Activated CD8-positive, alpha-beta memory T cell treated with anti-CD3 and anti-CD28 coated beads, Interleukin-2, amount 10 ng/mL, durations not matched to agents 7 days and 5 days (primary cell): ENCODE data around the gene LZTR1. TPM values are rescaled to one million over a fixed set of nuclear protein-coding genes. Genes with fewer than 3 reads are reported as not detected.
"Not testable (repeated sequence)": the region's sequence is repeated elsewhere in the genome, so short reads cannot be mapped to it uniquely, and the experiment has no call there.

Experiments
- ATAC-seq: fragments of 150-1000 bp; cut with Tn5 transposase; one replicate; pipeline ENCODE4 v1.10.0; 2021; ENCODE audit warnings: moderate library complexity
- CTCF ChIA-PET: fragments of 350-600 bp; sonication (Branson Sonifier 250); formaldehyde crosslinking; loops from one replicate; lab custom pipeline; 2021; ENCODE audit warnings: antibody characterized with exemption; lab: Charles Lee
- DNase-seq: peaks from one replicate; pipeline ENCODE4 v3.0.0-alpha.2; 2020
- H3K27ac Mint-ChIP-seq: one replicate; pipeline ENCODE4 v1.8.0; 2021; ENCODE audit warnings: mild to moderate bottlenecking, mixed read lengths
- H3K27me3 Mint-ChIP-seq: one replicate; pipeline ENCODE4 v1.8.0; 2021; ENCODE audit warnings: mixed read lengths
- H3K36me3 Mint-ChIP-seq: one replicate; pipeline ENCODE4 v1.8.0; 2021; ENCODE audit warnings: mild to moderate bottlenecking, mixed read lengths
- H3K4me1 Mint-ChIP-seq: one replicate; pipeline ENCODE4 v1.8.0; 2021; ENCODE audit warnings: mixed read lengths
- H3K4me3 Mint-ChIP-seq: one replicate; pipeline ENCODE4 v1.8.0; 2021; ENCODE audit warnings: mild to moderate bottlenecking, moderate library complexity, mixed read lengths
- H3K9me3 Mint-ChIP-seq: one replicate; pipeline ENCODE4 v1.8.0; 2022; ENCODE audit warnings: low read depth, mixed read lengths
- total RNA-seq, 2 experiments: library from RNA; stranded (reverse); gene quantifications; one replicate each; pipeline ENCODE4 v1.2.3, GENCODE V29; 2021

The LZTR1 gene
- total RNA-seq, 2 experiments from 2014 or later, result 69.3 to 78.0 TPM

DNA sequence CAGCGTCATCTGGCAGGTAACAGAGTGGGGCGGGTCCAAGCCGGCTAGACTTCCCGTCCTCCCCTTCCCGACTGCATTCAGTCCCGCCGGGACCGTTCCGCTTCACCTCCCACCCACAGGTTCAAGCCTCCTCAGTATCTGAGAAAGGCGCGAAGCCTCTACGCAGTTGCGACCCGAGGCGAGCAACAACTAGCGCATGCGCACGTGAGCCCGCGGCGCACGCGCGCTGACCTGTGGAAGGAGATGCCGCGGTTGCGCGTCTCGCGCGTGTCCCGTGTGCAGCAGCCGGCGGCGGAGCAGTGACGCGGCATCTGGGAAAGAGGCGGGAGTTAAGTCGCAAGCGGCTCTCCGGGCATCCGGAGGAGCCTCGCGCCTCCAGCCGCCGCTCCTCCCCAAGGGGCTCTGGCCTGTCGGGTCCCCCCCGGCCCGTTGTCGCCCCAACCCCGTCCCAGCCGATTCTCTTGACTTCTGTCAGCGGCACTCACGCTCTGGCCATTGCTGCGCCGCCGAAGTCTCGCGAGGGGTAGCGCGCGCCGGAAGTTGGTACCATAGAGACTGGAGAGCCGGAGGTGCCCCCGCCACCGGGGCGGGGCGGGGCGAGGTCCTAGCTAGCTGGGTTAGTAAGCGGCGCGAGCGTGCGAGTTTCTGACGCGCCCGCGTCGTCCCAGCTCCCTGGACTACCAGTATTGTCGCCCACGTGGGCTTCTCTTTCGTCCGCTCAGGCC, 19.7 kb downstream of the LZTR1 start, which contains the start of gene THAP7:
Gene THAP7 (minus strand): TSS at position 518 of the 725 bp plus-strand sequence. CDS start 207 bp downstream, at position 311.
- H3K27me3 Mint-ChIP-seq, result no peaks in the 10 kb centered on the region
- H3K27ac Mint-ChIP-seq, result peak within 1 kb of the TSS; percentile 97
- CTCF ChIA-PET, result interaction anchor here (1.1 to 3.3 kb wide), 6 partner anchors 11 to 101 kb away, joined by 3 to 22 read pairs (median 4); partner anchors contain the start of gene LZTR1
- peak; percentile 94 for ATAC-seq
- no peaks in the 10 kb centered on the region for H3K9me3 Mint-ChIP-seq
- H3K36me3 Mint-ChIP-seq, result peaks cover 2% of the 10 kb centered on the region
- peak; percentile 98 for DNase-seq
- peak within 1 kb of the TSS; percentile 96 for H3K4me3 Mint-ChIP-seq
- peaks cover 28% of the 10 kb centered on the region for H3K4me1 Mint-ChIP-seq

DNA sequence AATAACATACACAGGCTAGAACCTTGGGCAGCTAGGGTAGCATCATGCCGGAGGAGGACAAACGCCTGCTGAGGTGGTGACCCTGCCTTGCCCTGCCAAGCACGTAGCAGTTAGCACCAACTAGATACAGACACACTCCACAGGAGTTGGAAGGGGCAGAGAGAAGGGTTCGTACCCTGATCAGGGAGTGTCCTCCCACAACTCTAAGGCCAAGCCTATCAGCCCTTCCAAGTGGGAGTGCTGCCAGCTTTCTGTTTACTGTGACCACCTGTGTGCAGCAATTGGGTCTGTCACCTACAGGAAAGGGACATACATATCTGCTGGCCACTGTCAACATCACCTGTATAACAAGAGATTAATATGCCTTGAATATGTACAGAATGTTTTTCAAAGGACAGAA, 21.7 kb downstream of the LZTR1 start:
- Mint-ChIP-seq H3K27me3 (no peaks in the 10 kb centered on the region), H3K36me3 (peaks cover 2% of the 10 kb centered on the region), H3K9me3 (no peaks in the 10 kb centered on the region), H3K4me3 (peak overlapping the region; percentile 96), H3K27ac (peak overlapping the region; percentile 97), H3K4me1 (peaks cover 28% of the 10 kb centered on the region)
- ATAC-seq, result no peak
- DNase-seq, result no peak
- CTCF ChIA-PET, result interaction anchor here (2.5 to 3.3 kb wide), 2 partner anchors 10 to 15 kb away, joined by 10 to 22 read pairs; no protein-coding TSS in a partner anchor

DNA sequence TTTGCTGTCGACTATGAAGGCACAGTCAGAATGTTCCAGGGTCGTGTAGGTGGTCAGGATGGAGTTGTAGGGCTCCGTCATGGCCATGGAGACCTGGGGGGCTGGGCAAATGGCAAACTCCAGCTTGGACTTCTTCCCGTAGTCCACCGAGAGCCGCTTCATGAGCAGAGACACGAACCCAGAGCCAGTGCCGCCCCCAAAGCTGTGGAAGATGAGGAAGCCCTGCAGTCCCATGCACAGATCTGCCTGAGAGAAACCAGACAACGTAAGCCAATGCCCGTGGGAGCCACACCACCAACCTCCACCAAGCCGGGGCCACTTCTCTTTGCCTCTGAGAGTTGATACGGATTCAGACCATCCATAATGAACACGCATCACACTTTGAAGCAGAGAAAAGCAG, 27.1 kb downstream of the LZTR1 start:
- not testable (repeated sequence) for H3K27me3 Mint-ChIP-seq, DNase-seq, H3K9me3 Mint-ChIP-seq, H3K4me1 Mint-ChIP-seq, H3K27ac Mint-ChIP-seq, ATAC-seq, H3K4me3 Mint-ChIP-seq, H3K36me3 Mint-ChIP-seq
- CTCF ChIA-PET, result interaction anchor here (0.6 kb wide), 1 partner anchor 8 kb away, joined by 3 read pairs; no protein-coding TSS in a partner anchor

DNA sequence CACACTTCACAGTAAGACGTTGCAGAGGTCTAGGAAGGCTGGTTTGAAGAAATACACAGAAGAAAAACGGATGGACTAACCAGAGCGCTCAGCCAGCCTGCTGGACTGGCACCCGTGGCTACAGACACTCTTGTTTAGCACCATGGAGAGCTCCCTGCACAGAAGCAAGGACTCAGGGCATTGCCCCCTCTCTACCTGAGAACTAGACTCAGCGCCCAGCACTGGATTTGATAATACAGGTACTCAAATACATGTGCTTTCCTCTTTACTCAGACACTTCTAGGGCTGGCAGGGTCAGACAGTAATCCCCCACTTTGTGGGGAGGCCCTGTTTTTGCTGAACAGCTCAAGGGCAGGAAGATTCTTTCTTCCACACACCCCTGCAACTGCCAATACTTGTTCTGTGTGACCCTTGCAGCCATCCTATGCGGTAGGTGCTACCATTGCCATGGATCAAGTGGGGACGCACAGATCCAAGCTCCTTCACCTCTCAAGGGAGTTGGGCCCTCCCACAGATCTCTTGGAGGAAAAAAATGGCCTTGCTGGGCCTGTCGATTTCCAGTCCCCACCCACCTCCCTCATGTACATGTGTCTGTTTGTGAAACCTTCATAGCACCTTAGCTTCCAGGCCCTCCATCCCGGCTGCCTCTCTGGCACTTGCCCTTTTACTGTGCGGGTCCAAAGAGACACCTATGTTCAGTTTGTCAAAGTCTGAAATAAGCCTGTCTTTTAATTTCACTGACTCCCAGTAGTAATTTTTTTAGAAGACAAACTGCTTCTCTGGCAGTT, 27.7 kb downstream of the LZTR1 start:
- Mint-ChIP-seq H3K4me3 (no peak overlapping the region), H3K9me3 (no peaks in the 10 kb centered on the region), H3K27ac (no peak overlapping the region), H3K27me3 (no peaks in the 10 kb centered on the region), H3K36me3 (no peaks in the 10 kb centered on the region), H3K4me1 (peaks cover 11% of the 10 kb centered on the region)
- peak; percentile 58 for DNase-seq
- ATAC-seq, result no peak
- CTCF ChIA-PET, result interaction anchor here (0.6 kb wide), 1 partner anchor 9 kb away, joined by 3 read pairs; no protein-coding TSS in a partner anchor

DNA sequence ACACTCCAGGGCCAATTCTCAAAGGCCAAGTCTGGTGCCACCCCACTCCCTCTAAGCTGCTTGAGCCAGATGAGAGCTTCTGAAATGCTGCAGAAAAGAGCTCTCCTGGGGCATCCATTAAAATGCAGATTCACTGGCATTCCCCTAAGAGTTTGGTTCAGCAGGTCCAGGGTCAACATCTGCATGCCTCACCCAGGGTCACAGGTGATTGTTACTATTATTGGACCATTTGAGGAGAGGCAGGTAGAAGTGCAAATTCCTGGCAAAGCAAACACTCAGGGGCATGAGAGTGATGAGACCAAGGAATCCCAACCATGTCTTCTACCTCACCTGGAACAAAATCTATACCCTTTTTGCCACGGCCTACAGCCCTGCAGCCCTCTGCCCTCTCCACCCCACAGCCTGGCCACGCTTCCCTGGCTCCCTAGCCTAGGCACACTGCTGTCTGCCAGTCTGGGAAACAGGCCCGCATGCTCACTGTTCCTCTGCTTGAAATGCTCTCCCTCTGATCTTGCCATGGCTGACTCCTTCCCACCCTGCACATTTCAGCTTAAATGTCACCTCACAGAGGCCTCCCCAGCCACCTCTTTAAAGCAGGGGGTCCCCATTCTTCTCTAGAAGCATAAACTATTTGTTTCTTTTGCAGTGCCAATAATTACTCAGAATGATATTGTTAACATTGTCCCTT, 28.5 kb downstream of the LZTR1 start:
- H3K4me3 Mint-ChIP-seq, result no peak overlapping the region
- H3K27me3 Mint-ChIP-seq, result no peaks in the 10 kb centered on the region
- ATAC-seq (no peak), DNase-seq (no peak)
- peaks cover 16% of the 10 kb centered on the region for H3K4me1 Mint-ChIP-seq
- H3K9me3 Mint-ChIP-seq, result no peaks in the 10 kb centered on the region
- no peaks in the 10 kb centered on the region for H3K36me3 Mint-ChIP-seq
- CTCF ChIA-PET, result no interaction called here
- H3K27ac Mint-ChIP-seq, result no peak overlapping the region

DNA sequence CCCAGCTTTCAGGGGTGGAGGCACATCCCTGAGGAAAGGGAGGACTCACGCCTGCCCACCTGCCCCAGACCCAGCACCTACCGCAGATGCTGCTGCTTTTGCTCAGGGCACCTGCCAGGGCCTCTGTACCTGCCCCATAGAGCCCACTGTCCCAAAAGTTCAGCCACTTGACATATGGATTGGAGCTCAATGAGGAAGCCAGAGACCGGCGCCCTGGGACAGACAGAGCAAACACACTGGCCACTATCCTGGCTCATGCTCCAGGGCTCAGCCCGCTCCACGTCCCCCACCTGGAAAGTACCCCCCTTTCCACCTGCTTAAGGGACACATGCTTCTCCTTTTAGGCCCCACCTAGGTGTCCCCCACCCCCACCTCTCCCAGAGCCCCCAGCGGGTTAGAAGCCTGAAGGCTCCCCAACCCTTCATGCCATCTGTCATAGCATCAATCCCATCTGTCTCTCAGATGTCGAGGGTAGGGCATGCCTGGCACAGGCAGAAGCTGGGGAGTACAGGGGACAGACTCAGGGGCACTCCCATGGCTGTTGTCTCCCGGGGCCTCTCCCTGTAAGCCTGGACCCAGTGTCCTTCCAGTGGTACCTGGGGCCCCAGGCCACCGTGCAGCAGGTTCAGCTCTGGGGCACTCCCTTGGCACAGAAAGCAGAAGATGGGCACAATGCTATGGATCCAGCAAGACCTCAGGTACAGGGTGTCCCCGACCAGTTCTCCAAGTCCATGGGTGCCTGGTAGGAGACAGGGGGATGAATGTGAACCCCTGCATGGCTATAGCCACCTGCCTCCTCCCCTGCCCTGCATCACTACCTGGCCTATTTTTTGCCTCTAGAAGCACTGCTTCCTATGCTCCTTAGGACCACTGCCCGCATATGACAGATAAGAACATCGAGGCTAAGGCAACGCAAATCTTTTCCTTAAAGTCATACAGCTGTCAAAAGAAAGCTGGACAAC, 30.6 kb downstream of the LZTR1 start:
- no peaks in the 10 kb centered on the region for H3K36me3 Mint-ChIP-seq
- H3K27ac Mint-ChIP-seq, result no peak overlapping the region
- CTCF ChIA-PET, result interaction anchor here (2.1 kb wide), 1 partner anchor 10 kb away, joined by 10 read pairs; the partner anchor contains the start of gene THAP7
- no peaks in the 10 kb centered on the region for H3K9me3 Mint-ChIP-seq
- no peak overlapping the region for H3K4me3 Mint-ChIP-seq
- H3K4me1 Mint-ChIP-seq, result peaks cover 16% of the 10 kb centered on the region
- peaks cover 2% of the 10 kb centered on the region for H3K27me3 Mint-ChIP-seq
- ATAC-seq (no peak), DNase-seq (no peak)

DNA sequence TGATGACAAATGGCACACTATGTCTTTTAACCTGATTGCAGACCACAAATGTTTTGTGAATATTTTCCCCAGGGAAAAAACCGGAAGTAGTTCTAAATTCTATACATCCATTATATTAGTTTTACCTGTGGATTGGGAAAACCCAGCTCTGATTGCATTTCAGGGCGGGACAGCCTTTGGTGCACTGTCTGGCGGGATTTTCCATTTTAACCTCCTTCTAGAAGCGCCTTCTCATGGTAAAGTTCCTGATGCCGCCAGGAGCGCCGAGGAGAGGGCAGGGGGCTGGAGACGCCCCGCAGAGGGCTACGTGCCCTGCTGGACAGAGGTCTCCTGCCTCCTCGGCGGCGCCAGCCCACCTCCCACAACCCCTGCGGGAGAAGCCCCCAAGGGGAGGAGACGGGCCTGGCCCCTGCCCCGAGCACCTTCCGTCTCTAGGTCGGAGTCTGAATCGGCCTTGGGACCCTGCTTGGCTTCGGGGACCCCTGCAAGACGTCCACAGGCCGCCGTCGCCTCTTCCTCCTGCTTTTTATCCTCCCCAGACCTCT, 31.6 kb downstream of the LZTR1 start:
- CTCF ChIA-PET, result interaction anchor here (2.1 kb wide), 1 partner anchor 11 kb away, joined by 10 read pairs; the partner anchor contains the start of gene THAP7
- H3K4me1 Mint-ChIP-seq, result peaks cover 16% of the 10 kb centered on the region
- no peak for ATAC-seq
- peak overlapping the region; percentile 16 for H3K27ac Mint-ChIP-seq
- peaks cover 2% of the 10 kb centered on the region for H3K27me3 Mint-ChIP-seq
- no peaks in the 10 kb centered on the region for H3K36me3 Mint-ChIP-seq
- H3K4me3 Mint-ChIP-seq, result peak overlapping the region; percentile 72
- no peaks in the 10 kb centered on the region for H3K9me3 Mint-ChIP-seq
- no peak for DNase-seq

DNA sequence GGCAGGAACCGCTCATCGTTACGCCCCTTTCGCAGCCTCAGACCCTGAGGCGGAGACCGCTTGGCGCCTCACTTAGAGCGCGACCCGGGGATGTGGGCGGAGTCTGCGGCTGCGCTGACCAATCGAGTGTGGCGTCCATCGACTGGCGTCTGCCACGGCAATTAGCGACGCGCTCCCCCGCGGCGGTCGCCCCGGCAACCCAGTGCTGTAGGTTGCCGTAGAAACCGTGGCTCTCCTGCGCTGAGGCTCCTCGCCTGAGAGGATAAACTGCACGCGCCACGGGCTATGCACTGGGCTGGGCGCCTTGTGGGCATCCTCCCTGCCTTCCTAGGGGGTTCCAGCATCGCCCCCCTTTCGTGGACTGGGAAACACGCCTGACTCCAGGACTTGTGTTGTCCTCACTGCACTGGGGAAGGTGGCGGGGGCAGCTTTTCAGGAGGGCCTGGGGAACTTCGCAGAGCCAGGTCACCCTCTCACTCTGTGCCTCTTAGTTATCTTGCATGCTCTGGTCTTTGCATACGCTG, 32.2 kb downstream of the LZTR1 start:
- Mint-ChIP-seq H3K4me1 (peaks cover 16% of the 10 kb centered on the region), H3K4me3 (peak overlapping the region; percentile 72), H3K36me3 (no peaks in the 10 kb centered on the region), H3K9me3 (no peaks in the 10 kb centered on the region), H3K27ac (peak overlapping the region; percentile 35), H3K27me3 (peaks cover 2% of the 10 kb centered on the region)
- CTCF ChIA-PET, result interaction anchor here (0.9 to 2.1 kb wide), 2 partner anchors 11 kb away, joined by 3 to 10 read pairs; partner anchors contain the start of gene THAP7
- ATAC-seq (peak; percentile 94), DNase-seq (peak; percentile 94)

DNA sequence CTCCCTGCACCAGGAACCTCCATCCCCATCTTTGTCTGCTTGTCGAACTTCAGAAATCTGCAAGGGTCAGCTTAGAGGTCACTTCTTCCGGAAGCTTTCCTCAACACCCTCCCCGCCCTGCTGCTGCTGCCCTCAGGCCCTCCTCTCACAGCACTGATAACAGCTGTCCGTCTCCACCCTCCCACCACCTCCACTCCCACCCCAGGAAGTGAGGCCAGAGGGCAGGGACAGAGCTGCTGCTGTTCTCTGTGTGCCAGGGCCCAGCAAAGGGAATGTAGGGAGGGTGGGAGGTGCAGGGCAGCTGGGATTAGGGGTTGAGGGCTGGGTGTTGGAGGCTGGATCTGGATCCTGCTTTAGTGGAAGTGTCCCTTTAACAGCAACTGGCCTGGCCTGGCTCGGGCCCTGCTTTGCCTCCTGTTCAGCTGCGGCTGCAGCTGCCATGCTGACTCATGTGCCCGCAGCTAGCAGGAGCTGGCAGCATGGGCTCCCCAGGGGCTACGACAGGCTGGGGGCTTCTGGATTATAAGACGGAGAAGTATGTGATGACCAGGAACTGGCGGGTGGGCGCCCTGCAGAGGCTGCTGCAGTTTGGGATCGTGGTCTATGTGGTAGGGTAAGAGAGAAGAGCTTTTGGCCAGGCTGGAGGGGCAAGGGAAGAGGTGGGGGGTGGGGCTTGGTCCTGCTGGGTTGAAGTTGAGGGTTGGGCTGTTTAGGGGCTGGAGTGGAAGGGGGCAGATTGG, 32.8 kb downstream of the LZTR1 start, which contains the start of gene P2RX6:
Gene P2RX6 (plus strand): TSS at position 440 of the 740 bp plus-strand sequence. CDS start 10 bp downstream, at position 450.
- peak within 1 kb of the TSS; percentile 35 for H3K27ac Mint-ChIP-seq
- CTCF ChIA-PET, result interaction anchor here (0.9 to 2.1 kb wide), 2 partner anchors 10 to 12 kb away, joined by 3 to 10 read pairs; partner anchors contain the start of gene THAP7

DNA sequence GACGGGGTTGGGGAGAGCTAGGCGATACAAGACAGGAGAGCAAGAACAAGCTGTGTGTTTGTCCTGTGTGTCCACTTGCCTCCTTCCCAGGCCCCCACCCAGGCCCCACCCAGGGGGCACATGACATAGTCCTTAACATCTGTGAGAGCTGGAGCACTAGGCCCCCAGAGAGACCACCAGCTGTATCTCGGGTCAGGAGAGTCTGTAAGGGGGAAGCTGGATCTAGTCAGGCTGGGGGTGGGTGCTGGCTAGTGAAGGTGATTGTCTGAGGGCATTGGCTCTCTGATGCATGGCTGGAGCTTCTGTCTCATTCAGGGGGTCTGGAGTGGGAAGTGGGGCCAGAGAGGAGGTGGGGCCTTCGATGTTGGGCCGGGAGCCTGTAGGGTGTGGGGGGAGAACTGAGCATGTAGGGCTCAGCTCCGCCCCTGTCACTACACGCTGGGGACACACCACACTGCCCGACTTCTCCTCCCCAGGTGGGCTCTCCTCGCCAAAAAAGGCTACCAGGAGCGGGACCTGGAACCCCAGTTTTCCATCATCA, 33.4 kb downstream of the LZTR1 start:
- H3K9me3 Mint-ChIP-seq, result no peaks in the 10 kb centered on the region
- DNase-seq (no peak), ATAC-seq (no peak)
- no peak overlapping the region for H3K27ac Mint-ChIP-seq
- no peaks in the 10 kb centered on the region for H3K36me3 Mint-ChIP-seq
- CTCF ChIA-PET, result interaction anchor here (0.8 kb wide), 1 partner anchor 9 kb away, joined by 5 read pairs; no protein-coding TSS in a partner anchor
- H3K4me3 Mint-ChIP-seq, result no peak overlapping the region
- peaks cover 6% of the 10 kb centered on the region for H3K27me3 Mint-ChIP-seq
- H3K4me1 Mint-ChIP-seq, result peaks cover 16% of the 10 kb centered on the region

More for the DNA sequence above, 32.8 kb downstream of the LZTR1 start, which contains the start of gene P2RX6:
- Mint-ChIP-seq H3K4me3 (peak within 1 kb of the TSS; percentile 72), H3K36me3 (no peaks in the 10 kb centered on the region), H3K27me3 (peaks cover 2% of the 10 kb centered on the region), H3K9me3 (no peaks in the 10 kb centered on the region), H3K4me1 (peaks cover 16% of the 10 kb centered on the region)
- DNase-seq (no peak), ATAC-seq (no peak)
